HG02678 (cell line): Measurements from ENCODE around the gene TRPM2.

Experiments
- ATAC-seq: cut with Tn5 transposase; IDR thresholded peaks from one replicate; pipeline ENCODE4 v1.9.1; 2021; ENCODE audit warnings: mild to moderate bottlenecking, moderate library complexity; ENCODE audit not compliant: unreplicated experiment

TRPM2 gene

DNA sequence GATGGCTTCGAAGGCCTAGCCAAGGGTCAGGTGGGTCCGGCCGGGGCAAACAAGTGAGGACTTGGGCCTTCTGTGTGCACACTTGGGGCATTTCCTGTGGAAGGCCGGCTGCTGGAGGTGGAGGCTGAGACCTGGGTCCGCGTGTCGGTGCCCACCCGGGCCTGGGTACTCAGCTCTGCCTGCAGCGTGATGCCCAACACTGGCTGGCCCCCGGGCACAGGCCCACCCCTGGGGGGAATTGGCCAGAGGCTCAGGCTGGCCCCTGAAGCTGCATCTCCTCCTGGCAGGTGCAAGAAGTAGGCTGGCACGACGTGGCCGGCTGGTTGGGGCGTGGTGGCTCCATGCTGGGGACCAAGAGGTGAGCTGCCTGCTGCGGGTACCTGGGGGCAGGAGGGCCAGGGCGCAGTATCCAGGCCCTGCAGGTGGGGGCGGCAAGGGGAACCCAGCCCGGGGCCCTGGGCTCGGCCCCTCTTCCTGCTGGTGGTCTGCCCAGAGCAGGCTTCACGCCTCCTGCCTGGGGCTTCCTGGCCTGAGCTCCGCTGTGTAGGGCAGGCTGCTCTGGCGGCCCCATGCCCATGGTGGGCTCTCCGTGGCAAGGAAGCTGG lies 31.5 kb upstream of the TRPM2 start:
- no peak for ATAC-seq

DNA sequence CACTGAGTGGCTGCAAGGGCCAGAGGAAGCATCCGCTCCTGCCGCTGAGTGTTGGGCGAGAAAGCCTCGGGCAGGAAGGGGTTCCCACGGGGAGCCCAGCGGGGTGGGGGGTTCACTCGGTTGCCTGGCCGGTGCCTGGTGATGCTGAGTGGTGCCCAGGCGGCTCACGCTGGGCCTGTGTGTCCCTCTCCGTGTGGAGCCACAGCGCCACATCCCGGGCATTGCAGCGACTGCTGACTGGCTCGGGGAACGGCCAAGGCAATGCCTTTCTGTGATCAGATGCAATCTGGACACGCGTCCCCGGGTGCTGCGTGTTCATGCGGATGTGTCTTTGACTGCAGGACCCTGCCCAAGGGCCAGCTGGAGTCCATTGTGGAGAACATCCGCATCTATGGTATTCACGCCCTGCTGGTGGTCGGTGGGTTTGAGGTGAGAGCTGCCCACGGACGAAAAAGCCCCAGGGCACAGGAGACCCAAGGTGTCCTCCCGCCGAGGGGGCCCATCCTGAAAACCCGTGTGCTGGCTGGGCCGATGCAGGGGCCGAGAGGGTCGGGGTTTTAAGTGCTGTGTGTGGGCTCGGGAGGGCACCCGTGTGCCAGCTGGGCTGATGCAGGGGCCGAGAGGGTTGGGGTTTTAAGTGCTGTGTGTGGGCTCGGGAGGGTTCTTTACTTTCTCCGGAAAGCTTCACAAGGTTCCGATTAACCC lies 30.6 kb upstream of the TRPM2 start:
- ATAC-seq: no peak

DNA sequence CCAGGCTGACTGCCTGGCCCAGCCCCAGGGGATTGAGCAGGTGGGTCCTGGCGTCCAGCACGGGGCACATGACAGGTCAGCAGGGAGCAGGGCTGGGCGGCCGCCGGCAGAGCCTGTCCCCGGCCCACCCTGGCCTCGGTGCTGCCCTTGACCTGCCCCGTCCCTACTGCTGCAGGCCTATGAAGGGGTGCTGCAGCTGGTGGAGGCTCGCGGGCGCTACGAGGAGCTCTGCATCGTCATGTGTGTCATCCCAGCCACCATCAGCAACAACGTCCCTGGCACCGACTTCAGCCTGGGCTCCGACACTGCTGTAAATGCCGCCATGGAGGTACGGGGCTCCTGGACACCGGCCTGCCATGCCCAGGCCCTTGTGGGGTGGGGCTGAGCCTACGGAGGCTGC lies 29.8 kb upstream of the TRPM2 start:
- ATAC-seq: no peak

DNA sequence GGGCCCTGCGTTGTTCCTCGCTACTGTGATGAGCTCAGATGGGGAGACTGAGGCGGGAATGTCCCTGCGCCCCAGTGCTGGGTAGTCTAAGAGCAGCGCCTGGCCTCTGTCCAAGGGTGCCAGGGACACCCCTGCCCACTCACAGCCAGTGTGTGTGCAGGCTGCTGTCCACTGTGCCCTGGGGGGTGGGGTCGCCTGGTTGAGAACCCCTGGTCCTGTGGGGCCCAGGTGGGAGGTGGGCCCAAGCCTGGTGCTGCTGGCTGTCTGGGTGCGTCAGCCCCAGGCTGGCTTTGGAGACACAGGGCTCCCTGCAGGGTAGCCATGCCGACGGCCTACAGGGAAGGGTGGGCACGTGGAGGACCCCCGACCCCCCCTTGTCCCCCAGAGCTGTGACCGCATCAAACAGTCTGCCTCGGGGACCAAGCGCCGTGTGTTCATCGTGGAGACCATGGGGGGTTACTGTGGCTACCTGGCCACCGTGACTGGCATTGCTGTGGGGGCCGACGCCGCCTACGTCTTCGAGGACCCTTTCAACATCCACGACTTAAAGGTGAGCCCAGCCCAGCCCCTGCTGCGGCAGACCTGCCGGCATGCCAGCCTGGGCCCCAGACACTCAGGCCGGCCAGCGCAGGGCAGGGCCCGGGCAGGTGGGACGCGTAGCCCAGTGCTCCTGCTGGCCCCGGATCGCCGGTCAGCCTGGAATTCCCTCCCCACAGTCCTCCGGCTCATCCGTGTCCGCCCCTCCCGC lies 29.1 kb upstream of the TRPM2 start:
- no peak for ATAC-seq

DNA sequence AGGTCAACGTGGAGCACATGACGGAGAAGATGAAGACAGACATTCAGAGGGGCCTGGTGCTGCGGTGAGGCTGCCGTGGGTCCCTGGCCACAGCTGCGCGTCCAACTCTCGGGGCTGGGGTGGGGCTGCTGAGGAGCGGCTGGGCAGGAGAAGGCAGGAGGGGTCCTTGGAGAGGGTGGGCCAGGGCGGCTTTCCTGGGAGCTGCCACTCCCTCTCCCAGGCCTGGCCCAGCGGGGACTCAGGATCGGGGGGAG lies 28.6 kb upstream of the TRPM2 start:
- no peak for ATAC-seq

DNA sequence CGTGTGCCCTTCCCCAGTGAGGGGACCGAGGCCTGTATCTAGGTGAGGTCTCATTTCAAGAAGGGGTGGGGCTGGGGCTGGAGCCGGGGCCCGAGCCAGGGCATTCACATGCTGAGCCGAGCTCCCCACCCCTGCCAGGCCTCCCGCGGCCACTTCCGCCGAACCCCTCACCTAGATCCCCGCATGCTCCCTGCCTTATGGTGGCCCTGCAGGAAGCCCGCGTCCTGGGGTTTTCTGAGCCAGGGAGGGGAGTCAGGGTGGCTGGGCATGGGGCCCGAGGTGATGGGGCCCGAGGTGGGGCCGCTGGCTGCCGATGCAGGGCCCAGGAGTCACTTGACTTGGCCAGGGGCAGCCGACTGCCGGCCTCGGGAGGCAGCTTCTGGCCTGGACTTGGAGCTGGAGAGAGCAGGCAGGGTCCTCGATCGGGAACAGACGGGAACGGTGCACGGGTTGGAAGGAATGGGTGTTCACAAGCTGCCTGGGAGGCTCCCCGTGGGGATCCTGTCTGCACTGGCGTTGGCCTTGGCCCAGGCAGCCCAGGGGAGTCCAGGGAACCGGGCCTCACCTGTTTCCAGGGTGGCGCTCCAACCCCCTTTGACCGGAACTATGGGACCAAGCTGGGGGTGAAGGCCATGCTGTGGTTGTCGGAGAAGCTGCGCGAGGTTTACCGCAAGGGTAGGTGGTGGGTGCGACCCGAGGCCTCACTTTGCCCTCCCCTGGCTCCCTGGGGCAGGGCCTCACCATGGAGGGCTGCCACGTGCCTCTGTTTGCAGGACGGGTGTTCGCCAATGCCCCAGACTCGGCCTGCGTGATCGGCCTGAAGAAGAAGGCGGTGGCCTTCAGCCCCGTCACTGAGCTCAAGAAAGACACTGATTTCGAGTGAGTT lies 27.8 kb upstream of the TRPM2 start:
- ATAC-seq: no peak

DNA sequence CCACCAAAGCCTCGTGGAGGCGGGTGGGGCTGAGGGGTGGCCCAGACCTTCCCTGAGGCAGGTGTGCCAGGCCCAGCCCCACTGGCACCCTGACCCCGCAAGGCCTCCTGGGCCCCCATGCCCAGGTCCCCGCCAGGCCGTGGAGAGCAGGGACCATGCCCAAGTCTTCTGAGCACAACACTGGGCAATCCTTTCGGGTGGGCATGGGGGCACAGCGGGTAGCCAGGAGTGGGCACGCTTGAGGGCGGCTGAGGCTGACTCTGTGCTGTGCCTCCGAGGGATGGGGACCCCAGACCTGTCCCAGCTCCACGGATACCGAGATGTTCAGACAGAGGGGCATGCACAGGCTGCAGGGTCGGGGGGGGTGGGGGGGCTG lies 27.2 kb upstream of the TRPM2 start:
- ATAC-seq: no peak

DNA sequence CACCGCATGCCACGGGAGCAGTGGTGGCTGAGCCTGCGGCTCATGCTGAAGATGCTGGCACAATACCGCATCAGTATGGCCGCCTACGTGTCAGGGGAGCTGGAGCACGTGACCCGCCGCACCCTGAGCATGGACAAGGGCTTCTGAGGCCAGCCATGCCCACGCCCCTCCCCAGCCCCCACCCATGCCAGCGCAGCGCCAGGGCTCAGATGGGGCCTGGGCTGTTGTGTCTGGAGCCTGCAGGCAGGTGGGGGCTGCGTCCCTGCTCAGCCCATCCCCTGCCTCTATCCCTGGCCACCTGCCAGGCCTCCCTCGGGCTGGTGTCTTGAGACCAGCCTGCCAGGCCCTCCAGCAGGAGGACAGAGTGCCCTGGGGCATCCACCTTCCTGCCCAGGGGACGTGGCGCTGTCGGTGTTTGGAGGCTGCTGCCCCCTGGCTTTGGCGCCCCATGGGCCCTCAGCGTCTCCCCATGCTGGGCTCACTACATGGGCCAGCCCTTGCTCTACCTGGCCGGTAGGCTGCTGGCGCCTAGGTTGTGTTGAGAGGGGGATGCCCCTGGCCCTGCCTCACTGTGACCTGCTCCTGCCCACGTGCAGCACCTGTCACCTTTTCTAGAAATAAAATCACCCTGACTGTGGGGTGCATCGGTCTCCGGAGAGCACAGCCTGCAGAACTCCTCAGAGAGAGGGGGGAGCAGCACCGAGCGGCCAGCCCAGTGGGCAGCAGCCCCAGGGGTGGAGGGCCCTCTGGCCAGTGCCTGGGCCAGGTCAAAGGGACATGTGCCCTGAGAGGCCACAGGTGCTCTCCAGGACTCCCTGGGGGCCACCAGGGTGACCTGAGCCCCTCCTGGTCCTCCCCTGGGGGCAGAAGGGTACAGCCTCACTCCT lies 26.5 kb upstream of the TRPM2 start:
- no peak for ATAC-seq

DNA sequence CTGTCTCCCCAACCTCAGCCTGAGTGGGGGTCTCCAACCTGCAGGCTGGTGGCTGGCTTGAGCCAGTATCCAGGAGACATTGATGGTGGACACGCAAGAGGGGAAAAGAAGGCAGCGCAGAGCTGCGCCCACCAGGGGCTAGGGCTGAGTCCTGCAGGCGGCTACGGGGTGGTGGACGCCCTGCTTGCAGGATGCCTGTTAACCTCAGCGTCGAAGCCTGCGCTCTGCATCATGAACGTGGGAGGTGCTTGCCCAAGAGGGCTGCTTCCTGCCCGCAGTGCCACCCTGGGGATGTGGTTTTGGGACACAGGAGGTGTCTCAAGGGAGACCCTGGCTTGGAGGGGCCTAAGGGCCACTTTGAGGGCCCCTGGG lies 25.8 kb upstream of the TRPM2 start:
- no peak for ATAC-seq

DNA sequence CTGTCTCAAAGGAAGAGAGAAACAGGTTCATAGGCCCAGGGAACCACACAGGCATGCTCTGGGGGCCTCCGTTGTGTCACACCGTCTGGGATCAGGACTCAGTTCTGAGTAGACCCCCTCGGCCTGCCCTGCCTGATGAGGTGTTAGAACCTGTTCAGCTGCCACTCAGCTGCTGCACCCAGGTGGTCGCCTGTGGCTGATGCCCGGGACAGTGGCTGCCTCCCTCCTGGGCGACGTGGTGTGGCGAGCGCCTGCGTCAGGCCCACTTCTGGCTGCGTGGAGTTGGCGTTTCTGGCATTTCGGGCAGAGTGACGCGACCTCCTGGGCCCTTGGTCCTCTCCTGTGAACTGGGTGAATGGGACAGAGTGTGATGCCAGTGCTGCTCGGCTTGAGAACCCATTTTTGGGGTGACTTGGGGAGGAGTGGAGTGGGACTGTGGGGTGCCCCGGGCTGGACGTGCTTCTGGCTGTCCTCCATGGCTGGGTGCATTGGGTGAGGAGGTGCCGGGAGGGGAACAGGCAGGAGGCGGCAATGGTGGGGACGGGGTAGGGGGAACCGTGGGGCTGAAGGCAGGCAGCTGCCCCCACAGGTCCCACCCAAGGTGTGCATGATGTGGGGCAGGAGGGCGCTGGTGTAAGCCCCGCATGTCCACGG lies 25.1 kb upstream of the TRPM2 start:
- ATAC-seq: no peak

DNA sequence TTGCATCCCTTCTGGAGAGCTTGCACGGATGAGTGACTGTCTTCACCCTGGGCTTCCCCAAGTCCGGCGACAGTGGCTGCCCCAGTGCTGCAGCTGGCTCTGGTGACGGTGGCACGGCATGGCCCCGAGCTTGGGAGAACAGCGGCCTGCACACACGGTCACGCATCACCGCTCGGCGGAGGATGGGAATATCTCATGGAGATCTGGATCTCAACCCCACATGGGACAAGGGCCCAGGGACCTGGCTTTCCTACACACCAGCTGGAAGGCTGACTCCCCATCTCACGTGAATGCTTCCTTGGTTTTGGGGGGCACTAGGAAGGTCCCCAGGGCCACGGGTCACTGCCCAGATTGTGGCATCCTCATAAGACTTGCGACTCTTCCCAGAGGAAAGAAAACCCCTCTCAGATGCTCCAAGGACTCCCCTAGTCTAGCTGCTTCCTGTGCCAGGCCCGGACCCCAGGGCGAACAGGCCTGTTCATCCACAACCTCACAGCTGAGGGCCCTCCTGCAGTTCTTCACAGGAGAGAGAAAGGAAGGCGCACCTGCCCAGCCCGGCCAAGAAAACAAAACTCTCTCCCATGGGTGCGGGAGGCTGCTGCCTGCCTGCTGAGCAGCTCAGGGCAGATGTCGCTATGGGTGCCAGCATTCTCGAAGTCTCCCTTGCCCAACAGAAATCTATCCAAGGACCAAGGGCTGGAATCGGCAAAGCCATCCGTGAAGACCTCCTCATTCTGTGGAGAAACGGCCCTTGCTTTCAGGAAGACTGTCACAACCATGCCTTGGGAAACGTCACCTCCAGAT lies 24.1 kb upstream of the TRPM2 start:
- no peak for ATAC-seq

DNA sequence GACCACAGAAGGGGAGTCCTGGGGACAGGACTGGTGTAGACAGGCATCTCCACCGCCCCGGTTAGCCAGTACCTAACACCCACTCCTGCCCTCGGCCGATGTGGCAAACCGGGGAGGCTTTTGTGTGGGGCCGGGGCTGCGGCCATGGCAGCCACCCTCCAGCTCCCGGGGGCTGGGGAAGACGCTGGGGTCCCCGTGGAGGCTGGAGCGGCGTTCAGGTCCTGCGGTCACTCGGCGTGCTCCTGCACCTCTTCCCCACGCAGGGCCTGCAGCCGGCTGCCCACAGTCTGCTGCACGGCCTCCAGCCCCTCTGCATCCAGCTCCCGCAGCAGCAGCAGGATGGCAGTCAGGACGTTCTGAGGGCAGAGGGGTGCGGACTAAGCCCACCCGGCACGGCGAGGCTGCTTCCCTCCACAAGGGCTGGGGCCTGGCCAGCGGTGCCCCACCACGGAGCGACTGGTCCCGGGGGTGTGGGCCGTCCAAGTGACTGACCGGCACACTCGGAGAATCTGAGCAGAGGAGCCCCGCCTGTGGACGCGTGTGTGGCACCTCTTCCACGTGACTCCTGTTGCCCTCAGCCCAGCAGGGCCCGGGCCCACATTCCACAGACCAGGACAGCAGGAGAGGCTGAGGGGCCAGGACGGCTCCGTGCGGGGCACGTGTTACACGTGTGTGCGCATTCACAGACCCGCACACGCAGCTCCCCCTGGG lies 23.3 kb upstream of the TRPM2 start:
- ATAC-seq: no peak

DNA sequence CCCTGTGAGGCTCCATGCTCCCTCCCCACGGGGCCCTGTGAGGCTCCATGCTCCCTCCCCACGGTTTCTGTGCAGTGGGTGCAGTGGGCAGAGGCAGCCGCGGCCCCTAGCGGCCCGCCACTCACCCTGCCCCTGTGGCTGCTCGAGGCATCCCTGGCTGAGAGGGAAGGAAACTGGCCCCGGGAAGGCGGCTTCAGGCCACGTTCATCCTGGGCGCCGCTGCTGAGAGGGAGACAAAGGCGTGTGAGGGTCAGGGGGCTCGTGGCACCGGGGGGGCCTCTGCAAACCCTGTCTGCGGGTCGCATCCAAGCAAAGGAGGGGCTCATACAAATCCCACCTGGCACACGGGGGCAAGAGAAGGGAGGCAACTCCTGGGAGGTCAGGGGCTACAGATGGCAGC lies 22.7 kb upstream of the TRPM2 start:
- no peak for ATAC-seq

DNA sequence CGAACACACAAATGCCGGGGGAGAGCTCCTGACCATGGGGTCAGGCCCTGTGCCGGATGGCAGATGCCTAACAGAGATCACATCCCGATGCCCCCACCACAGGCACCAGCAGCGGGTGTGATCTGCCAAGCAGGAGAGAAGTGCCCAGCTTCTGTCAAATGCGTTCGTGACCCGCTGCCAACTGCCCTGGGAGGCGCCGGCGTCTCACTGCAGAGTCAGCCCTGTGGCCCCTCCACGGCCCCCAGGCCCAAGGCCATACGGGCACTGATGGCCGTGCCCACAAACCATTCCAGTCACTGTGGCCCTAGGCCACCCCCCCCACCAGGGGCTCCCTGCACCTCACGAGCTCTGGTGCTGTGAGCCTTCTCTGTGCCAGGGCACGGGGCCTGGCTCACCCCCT lies 22.2 kb upstream of the TRPM2 start:
- ATAC-seq: no peak

DNA sequence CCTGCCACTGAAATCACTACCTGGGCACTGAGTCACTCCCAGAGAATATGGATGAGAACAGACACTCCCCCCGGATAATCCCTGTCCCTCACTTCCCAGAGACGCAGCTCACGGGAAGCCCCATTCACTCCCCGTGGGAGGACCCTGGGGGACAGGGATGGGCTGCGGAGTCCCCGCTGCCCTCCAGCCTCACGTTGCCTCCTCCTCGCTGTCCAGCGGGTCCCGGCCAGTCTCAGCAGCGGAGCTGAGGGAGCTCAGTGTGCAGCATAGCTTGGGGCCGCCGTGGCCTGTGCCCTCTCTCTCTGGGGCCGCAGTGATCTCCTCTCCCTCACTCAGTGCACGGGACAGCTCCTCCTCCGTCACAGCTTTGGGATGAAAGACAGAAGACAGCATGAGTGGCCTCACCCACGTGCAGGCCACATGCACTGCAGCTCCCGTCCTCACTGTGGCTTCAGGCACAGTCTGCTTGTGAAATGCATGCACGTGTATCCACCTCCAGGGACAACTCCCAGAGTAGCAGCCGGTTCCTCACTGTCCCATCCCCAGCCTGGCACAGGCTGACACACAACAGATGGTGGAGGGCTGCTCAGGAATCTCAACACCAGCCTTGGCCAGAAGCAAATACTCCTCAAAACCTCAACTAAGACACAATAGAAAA lies 21.6 kb upstream of the TRPM2 start:
- no peak for ATAC-seq

DNA sequence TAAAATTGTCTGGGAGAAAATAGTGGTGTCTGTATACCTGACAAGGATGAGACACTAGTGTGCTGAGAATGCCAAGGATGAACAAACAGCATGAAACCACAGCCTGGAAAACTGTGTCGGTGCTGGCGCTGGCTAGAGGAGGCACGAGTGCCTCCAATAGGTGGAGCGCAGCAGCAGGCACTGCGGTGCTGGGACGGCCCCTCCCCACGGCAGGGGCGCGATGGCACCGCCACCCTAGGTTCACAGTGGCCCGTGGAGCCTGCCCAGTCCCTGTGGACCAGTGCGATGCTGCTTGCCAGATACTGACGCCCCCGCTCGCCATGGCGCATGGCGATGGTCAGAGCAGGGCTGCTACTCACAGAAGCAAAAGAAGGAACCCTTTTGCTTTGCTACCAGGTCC lies 21.0 kb upstream of the TRPM2 start:
- ATAC-seq: no peak

DNA sequence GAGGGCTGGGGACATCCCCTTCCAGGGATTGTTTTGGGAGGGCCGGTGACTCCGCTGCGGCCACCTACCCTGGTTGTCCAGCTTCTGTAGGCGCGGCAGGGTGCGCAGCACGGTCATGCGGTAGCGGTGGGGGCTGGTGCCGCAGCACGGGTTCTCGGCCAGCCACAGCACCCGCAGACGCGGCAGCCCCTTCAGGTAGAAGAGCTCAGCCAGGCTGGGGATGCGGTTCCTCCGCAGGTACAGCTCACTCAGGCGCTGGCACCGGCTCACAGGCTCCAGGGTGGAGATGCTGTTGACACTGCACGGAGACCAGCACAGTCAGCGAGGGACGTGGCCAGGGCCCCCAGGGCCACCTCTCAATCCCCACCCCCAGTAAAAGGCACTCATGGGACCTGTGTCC lies 20.5 kb upstream of the TRPM2 start:
- no peak for ATAC-seq
